ENCODE results near the gene CHCHD3.
"Not testable (repeated sequence)": the region's sequence is repeated elsewhere in the genome, so short reads cannot be mapped to it uniquely, and the experiment has no call there.

DNA sequence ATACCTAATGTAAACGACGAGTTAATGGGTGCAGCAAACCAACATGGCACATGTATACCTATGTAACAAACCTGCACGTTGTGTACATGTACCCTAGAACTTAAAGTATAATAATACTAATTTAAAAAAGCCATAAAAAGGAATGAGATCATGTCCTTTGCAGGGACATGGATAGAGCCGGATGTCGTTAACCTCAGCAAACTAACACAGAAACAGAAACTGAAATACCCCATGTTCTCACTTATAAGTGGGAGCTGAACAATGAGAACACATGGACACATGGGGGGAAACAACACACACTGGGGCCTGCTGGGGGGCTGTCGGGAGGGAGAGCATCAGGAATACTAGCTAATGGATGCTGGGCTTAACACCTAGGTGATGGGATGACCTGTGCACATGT, 176.8 kb downstream of the CHCHD3 start:
- TF ChIP-seq, protein P1, sequence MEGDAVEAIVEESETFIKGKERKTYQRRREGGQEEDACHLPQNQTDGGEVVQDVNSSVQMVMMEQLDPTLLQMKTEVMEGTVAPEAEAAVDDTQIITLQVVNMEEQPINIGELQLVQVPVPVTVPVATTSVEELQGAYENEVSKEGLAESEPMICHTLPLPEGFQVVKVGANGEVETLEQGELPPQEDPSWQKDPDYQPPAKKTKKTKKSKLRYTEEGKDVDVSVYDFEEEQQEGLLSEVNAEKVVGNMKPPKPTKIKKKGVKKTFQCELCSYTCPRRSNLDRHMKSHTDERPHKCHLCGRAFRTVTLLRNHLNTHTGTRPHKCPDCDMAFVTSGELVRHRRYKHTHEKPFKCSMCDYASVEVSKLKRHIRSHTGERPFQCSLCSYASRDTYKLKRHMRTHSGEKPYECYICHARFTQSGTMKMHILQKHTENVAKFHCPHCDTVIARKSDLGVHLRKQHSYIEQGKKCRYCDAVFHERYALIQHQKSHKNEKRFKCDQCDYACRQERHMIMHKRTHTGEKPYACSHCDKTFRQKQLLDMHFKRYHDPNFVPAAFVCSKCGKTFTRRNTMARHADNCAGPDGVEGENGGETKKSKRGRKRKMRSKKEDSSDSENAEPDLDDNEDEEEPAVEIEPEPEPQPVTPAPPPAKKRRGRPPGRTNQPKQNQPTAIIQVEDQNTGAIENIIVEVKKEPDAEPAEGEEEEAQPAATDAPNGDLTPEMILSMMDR (conservative IDR thresholded peaks at IDR 0.05; ENCODE audit: low read length) = not testable (repeated sequence)
- TF ChIP-seq EZH2phosphoT487 (IDR thresholded peaks at IDR 0.05; ENCODE audit: borderline replicate concordance, low read depth, low read length) = not testable (repeated sequence)
